ENCODE results near the gene IGF2R.

DNA sequence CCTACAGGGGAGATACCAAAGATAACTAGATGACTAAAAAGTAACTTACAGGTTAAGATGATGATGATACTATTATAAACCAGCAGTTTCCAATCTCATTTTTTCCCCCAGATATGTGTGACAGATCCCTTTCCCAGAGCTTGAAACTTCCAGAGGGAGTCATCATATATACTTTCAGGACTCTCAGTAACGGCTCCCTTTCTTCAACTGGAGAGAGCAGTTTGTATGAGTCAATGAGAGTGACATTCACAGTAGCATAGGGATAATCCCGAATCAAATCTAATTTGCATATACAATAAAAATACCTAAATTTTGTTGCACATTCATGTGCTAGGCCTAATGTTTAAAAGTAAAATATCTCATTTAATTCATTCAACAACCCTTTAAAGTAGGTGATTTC, 29.7 kb downstream of the IGF2R start:
- no peak for TF ChIP-seq POLR2A (IDR thresholded peaks at IDR 0.05)
- TF ChIP-seq, protein P1, sequence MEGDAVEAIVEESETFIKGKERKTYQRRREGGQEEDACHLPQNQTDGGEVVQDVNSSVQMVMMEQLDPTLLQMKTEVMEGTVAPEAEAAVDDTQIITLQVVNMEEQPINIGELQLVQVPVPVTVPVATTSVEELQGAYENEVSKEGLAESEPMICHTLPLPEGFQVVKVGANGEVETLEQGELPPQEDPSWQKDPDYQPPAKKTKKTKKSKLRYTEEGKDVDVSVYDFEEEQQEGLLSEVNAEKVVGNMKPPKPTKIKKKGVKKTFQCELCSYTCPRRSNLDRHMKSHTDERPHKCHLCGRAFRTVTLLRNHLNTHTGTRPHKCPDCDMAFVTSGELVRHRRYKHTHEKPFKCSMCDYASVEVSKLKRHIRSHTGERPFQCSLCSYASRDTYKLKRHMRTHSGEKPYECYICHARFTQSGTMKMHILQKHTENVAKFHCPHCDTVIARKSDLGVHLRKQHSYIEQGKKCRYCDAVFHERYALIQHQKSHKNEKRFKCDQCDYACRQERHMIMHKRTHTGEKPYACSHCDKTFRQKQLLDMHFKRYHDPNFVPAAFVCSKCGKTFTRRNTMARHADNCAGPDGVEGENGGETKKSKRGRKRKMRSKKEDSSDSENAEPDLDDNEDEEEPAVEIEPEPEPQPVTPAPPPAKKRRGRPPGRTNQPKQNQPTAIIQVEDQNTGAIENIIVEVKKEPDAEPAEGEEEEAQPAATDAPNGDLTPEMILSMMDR (IDR thresholded peaks at IDR 0.05) = no peak
- TF ChIP-seq EP300 (IDR thresholded peaks at IDR 0.05) = no peak
